Parathyroid adenoma (tissue), 2 donors: ENCODE measurements around the gene XXYLT1.

Experiments used
- H2AFZ ChIP-seq: fragments of 300-600 bp; sonication (generic); one replicate; pipeline ENCODE4 v1.7.0; 2017; ENCODE audit warnings: antibody characterized with exemption, mild to moderate bottlenecking
- H3K27ac ChIP-seq: fragments of 300-600 bp; sonication (generic); one replicate; pipeline ENCODE4 v1.7.0; 2017
- H3K27me3 ChIP-seq: fragments of 300-600 bp; sonication (generic); one replicate; pipeline ENCODE4 v1.7.0; 2017; ENCODE audit warnings: low read length; ENCODE audit not compliant: control insufficient read depth, insufficient read depth
- H3K36me3 ChIP-seq: fragments of 300-600 bp; sonication (generic); one replicate; pipeline ENCODE4 v1.7.0; 2017; ENCODE audit warnings: low read length; ENCODE audit not compliant: control insufficient read depth, insufficient read depth
- H3K4me1 ChIP-seq: fragments of 300-600 bp; sonication (generic); one replicate; pipeline ENCODE4 v1.7.0; 2017; ENCODE audit warnings: control low read depth
- H3K4me2 ChIP-seq: fragments of 300-600 bp; sonication (generic); one replicate; pipeline ENCODE4 v1.7.0; 2017; ENCODE audit warnings: low read length
- H3K4me3 ChIP-seq: fragments of 300-600 bp; sonication (generic); one replicate; pipeline ENCODE4 v1.7.0; 2017; ENCODE audit warnings: low read depth, low read length
- H3K79me2 ChIP-seq: fragments of 300-600 bp; sonication (generic); one replicate; pipeline ENCODE4 v1.7.0; 2017; ENCODE audit warnings: control low read depth
- H3K9ac ChIP-seq: fragments of 300-600 bp; sonication (generic); one replicate; pipeline ENCODE4 v1.7.0; 2017; ENCODE audit warnings: mild to moderate bottlenecking
- H3K9me3 ChIP-seq: fragments of 300-600 bp; sonication (generic); one replicate; pipeline ENCODE4 v1.7.0; 2017; ENCODE audit warnings: low read length; ENCODE audit not compliant: control insufficient read depth
- CTCF ChIP-seq: fragments of 300-600 bp; sonication (generic); IDR thresholded peaks from one replicate; pipeline ENCODE4 v1.7.0; 2017; ENCODE audit warnings: antibody characterized with exemption, mild to moderate bottlenecking
- donor health status: primary hyperparathyroidism.

XXYLT1 gene

GRCh38 chr3:195156286-195156890 is 114.6 kb downstream of the XXYLT1 start:
- H3K79me2 ChIP-seq: no peaks in the 10 kb centered on the region
- no peak overlapping the region for H2AFZ ChIP-seq
- H3K27me3 ChIP-seq: no peaks in the 10 kb centered on the region
- H3K4me1 ChIP-seq: peaks cover 34% of the 10 kb centered on the region
- no peaks in the 10 kb centered on the region for H3K9me3 ChIP-seq
- H3K27ac ChIP-seq: peak overlapping the region; percentile 74
- no peak overlapping the region for H3K4me3 ChIP-seq
- no peak overlapping the region for H3K4me2 ChIP-seq
- no peak overlapping the region for H3K9ac ChIP-seq
- no peaks in the 10 kb centered on the region for H3K36me3 ChIP-seq
- TF ChIP-seq CTCF: no peak

- no peak overlapping the region for H3K27ac ChIP-seq
- H3K4me2 ChIP-seq: no peak overlapping the region
- no peaks in the 10 kb centered on the region for H3K9me3 ChIP-seq
- H3K9ac ChIP-seq: no peak overlapping the region
- H3K79me2 ChIP-seq: peaks cover 3% of the 10 kb centered on the region
- no peak overlapping the region for H2AFZ ChIP-seq
- H3K36me3 ChIP-seq: no peaks in the 10 kb centered on the region
- H3K27me3 ChIP-seq: no peaks in the 10 kb centered on the region
- no peak for TF ChIP-seq CTCF
- H3K4me1 ChIP-seq: peaks cover 37% of the 10 kb centered on the region
- no peak overlapping the region for H3K4me3 ChIP-seq
Measured at GRCh38 chr3:195155570-195156241, 115.3 kb downstream of the XXYLT1 start.

GRCh38 chr3:195154793-195155535 is 116.0 kb downstream of the XXYLT1 start:
- H3K4me1 ChIP-seq: peaks cover 37% of the 10 kb centered on the region
- TF ChIP-seq CTCF: no peak
- no peak overlapping the region for H3K9ac ChIP-seq
- no peak overlapping the region for H3K4me2 ChIP-seq
- no peaks in the 10 kb centered on the region for H3K9me3 ChIP-seq
- peak overlapping the region; percentile 51 for H3K27ac ChIP-seq
- peaks cover 6% of the 10 kb centered on the region for H3K79me2 ChIP-seq
- no peak overlapping the region for H3K4me3 ChIP-seq
- no peaks in the 10 kb centered on the region for H3K27me3 ChIP-seq
- no peaks in the 10 kb centered on the region for H3K36me3 ChIP-seq
- peak overlapping the region; percentile 35 for H2AFZ ChIP-seq

- H2AFZ ChIP-seq: no peak overlapping the region
- H3K4me2 ChIP-seq: no peak overlapping the region
- H3K27me3 ChIP-seq: no peaks in the 10 kb centered on the region
- H3K9ac ChIP-seq: no peak overlapping the region
- H3K36me3 ChIP-seq: no peaks in the 10 kb centered on the region
- H3K4me3 ChIP-seq: no peak overlapping the region
- no peaks in the 10 kb centered on the region for H3K9me3 ChIP-seq
- peaks cover 6% of the 10 kb centered on the region for H3K79me2 ChIP-seq
- H3K4me1 ChIP-seq: peaks cover 30% of the 10 kb centered on the region
- peak overlapping the region; percentile 51 for H3K27ac ChIP-seq
- TF ChIP-seq CTCF: no peak
Measured at GRCh38 chr3:195154111-195154791, 116.7 kb downstream of the XXYLT1 start.
